Colonic mucosa (tissue), 4 donors: ENCODE results near the gene SH3GL3. TPM values are rescaled to one million over a fixed set of nuclear protein-coding genes. Genes with fewer than 3 reads are reported as not detected.

Experiments
- DNase-seq: peaks from one replicate; pipeline ENCODE4 v3.0.0-alpha.2; 2020
- H3K27ac ChIP-seq: fragments of 200-600 bp; one replicate; pipeline ENCODE4 v1.8.0; 2021
- H3K27me3 ChIP-seq: fragments of 200-600 bp; one replicate; pipeline ENCODE4 v1.8.0; 2021
- H3K36me3 ChIP-seq: fragments of 200-600 bp; one replicate; pipeline ENCODE4 v1.8.0; 2021
- H3K4me1 ChIP-seq: fragments of 200-600 bp; one replicate; pipeline ENCODE4 v1.8.0; 2021; ENCODE audit warnings: mild to moderate bottlenecking
- H3K4me3 ChIP-seq: fragments of 200-600 bp; one replicate; pipeline ENCODE4 v1.8.0; 2021
- H3K9ac ChIP-seq, 2 donors: one replicate each; pipeline ENCODE4 v1.7.0; 2013; ENCODE audit warnings: control low read depth in 2 of 2, low read depth in 2 of 2, low read length in 2 of 2
- H3K9me3 ChIP-seq: fragments of 200-600 bp; one replicate; pipeline ENCODE4 v1.8.0; 2021
- intact Hi-C: fragments of 100-400 bp; cut with DNase I; formaldehyde crosslinking; loops from one replicate; pipeline ENCODE4 v1.14.1; 2022
- total RNA-seq, 2 donors: library from RNA; stranded (reverse); fragmentation: NEBNext Ultra II Directional in 1 of 2; extraction: Animal tissue kit (Norgen Biotek cat#: 25700) in 1 of 2; gene quantifications; one replicate each; pipeline ENCODE4 v1.2.1, GENCODE V29; 2021
- TF ChIP-seq, protein P1 (sequence below): fragments of 200-600 bp; IDR thresholded peaks from one replicate; pipeline ENCODE4 v1.8.0; 2022; ENCODE audit warnings: antibody characterized with exemption, mild to moderate bottlenecking
- donor health status: healthy.
- donor health status: DM: no; HTN: no; CAD: no.
- donor health status: DM: no; HTN: no; CAD: no.

SH3GL3 gene
- total RNA-seq, 2 donors from 2014 or later, result not detected

DNA sequence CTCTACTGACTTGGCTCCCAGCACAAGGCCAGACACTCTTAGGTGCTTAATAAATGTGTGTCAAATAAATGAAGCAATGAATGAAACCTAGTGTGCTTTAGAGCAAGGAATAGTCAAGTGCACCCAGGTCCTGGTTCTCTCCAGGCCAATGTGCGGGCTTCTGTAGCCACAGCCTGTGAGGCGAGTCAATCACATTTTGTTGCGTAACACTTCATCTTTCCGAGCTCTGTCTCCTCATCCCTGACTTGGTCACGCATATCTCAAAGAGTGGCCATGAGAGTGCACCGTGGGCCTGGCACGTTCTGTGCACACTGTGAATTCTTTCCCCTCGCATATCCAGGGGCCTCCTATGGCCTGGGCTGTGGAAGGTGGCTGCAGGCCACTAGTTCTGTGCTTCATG lies 11.4 kb upstream of the SH3GL3 start:
- H3K27ac ChIP-seq, result no peak overlapping the region
- intact Hi-C loops, result loop anchor here (5.0 kb wide), 1 partner anchor 188 kb away; no protein-coding TSS in a partner anchor
- H3K9ac ChIP-seq, result no peak overlapping the region
- DNase-seq, result no peak
- no peaks in the 10 kb centered on the region for H3K36me3 ChIP-seq
- H3K27me3 ChIP-seq, result no peaks in the 10 kb centered on the region
- H3K9me3 ChIP-seq, result no peaks in the 10 kb centered on the region
- no peak overlapping the region for H3K4me3 ChIP-seq
- H3K4me1 ChIP-seq, result no peaks in the 10 kb centered on the region
- TF ChIP-seq, protein P1, sequence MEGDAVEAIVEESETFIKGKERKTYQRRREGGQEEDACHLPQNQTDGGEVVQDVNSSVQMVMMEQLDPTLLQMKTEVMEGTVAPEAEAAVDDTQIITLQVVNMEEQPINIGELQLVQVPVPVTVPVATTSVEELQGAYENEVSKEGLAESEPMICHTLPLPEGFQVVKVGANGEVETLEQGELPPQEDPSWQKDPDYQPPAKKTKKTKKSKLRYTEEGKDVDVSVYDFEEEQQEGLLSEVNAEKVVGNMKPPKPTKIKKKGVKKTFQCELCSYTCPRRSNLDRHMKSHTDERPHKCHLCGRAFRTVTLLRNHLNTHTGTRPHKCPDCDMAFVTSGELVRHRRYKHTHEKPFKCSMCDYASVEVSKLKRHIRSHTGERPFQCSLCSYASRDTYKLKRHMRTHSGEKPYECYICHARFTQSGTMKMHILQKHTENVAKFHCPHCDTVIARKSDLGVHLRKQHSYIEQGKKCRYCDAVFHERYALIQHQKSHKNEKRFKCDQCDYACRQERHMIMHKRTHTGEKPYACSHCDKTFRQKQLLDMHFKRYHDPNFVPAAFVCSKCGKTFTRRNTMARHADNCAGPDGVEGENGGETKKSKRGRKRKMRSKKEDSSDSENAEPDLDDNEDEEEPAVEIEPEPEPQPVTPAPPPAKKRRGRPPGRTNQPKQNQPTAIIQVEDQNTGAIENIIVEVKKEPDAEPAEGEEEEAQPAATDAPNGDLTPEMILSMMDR, result no peak

DNA sequence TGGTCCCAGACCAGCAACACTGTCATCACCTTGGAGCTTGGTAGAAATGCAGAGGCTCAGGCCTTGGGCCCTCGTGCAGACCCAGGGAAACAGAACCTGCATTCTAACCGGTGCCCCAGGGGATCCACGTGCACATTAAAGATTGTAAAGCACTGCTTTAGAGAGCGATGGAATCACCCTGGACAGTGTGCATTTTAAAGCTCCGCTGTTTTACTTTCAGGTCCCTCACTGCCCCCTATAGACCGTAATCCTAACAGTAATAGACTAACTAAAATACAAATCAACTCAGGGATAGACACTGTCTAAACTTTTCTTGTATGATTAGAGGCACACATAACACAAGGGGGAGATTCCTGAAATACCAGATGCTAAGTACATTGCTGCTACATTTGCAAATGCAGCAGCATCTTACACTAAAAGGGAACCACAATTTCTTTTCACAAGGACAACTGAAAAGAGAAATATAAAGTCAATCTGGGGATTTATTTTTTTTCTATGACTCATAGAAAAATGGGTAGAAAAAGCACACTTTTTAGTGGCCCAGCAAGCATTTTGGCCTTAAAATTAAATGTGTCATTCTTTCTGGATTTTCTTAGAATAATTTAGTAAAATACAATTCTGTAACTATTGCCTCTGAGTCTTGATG lies 10.5 kb upstream of the SH3GL3 start:
- TF ChIP-seq, protein P1, result no peak
- no peaks in the 10 kb centered on the region for H3K36me3 ChIP-seq
- no peak for DNase-seq
- no peak overlapping the region for H3K27ac ChIP-seq
- intact Hi-C loops, result loop anchor here (5.0 kb wide), 1 partner anchor 189 kb away; no protein-coding TSS in a partner anchor
- H3K27me3 ChIP-seq, result no peaks in the 10 kb centered on the region
- H3K9me3 ChIP-seq, result no peaks in the 10 kb centered on the region
- H3K9ac ChIP-seq, result no peak overlapping the region
- no peaks in the 10 kb centered on the region for H3K4me1 ChIP-seq
- H3K4me3 ChIP-seq, result no peak overlapping the region

DNA sequence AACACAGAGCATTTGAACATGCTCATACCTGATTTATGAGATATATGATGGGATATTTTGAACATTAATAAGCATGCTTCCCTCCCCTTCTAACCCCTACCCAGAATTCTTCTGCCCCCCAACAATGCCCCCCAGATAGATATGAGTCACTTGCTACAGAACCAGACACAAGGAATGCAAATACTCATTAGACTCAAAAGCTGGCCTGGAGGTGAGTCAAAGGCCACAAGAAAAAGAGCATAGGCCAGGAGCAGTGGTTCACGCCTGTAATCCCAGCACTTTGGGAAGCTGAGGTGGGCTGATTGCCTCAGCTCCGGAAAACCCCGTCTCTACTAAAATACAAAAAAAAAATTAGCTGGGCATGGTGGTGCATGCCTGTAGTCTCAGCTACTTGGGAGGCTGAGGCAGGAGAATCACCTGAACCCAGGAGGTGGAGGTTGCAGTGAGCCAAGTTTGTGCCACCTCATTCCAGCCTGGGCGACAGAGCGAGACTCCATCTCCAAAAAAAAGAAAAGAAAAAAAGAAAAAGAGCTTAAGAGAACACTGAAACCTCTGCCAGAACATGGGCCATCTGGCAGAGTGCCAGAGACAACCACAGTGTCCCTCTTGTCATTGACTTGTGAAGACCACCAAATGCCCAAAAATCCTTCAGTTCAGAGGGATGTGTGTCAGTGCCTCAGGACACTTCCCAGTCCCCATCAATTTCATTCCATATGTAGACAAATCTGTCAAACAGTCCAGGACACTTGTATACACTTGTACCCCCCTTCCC lies 3.9 kb upstream of the SH3GL3 start:
- DNase-seq, result no peak
- H3K36me3 ChIP-seq, result no peaks in the 10 kb centered on the region
- H3K9me3 ChIP-seq, result no peaks in the 10 kb centered on the region
- H3K27me3 ChIP-seq, result peaks cover 9% of the 10 kb centered on the region
- intact Hi-C loops, result no loop called here
- no peak overlapping the region for H3K4me3 ChIP-seq
- TF ChIP-seq, protein P1, result no peak
- peaks cover 5% of the 10 kb centered on the region for H3K4me1 ChIP-seq
- H3K9ac ChIP-seq, result no peak overlapping the region
- H3K27ac ChIP-seq, result no peak overlapping the region

DNA sequence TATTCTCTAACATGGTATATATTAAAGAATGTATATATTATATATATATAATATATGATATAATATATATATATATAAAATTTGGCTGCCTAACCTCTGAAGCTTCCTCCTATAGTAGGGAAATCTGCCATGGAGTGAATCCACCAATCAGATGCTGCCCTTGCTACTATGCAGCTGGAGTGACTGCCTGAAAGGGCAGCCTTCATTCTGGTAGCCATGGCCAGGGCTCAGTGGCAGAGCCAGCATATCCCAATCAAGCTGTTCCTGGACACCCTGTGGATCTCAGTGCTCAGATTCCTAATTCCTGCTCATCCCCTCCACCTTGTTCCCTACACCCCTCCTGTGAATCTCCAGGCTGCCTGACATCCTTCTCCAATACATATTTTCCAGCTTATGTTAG lies 2.2 kb upstream of the SH3GL3 start:
- TF ChIP-seq, protein P1, result no peak
- H3K27me3 ChIP-seq, result peaks cover 9% of the 10 kb centered on the region
- H3K4me3 ChIP-seq, result no peak overlapping the region

DNA sequence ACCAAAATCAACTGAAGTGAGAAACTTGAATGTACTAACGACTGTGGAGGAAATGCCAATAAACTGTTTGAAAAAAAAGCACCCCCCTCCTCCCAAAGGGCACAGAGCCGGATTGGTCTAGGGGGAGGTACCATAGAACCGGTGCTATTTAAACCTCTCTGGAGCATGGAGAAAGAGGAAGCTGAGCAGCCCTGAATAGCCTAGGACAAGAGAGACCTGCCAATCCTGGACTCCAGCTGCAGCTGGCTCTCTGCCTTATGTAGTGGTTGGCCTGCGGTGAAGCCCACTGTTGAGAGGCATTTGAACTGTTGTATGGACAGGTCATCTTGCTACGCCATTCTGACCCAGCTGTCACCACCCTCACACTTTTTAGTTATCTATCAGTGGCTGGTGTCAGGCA lies 1.5 kb upstream of the SH3GL3 start:
- Histone ChIP-seq H3K4me3 (no peak overlapping the region), H3K9ac (no peak overlapping the region), H3K4me1 (peaks cover 5% of the 10 kb centered on the region), H3K27ac (no peak overlapping the region), H3K27me3 (peaks cover 9% of the 10 kb centered on the region), H3K36me3 (no peaks in the 10 kb centered on the region), H3K9me3 (no peaks in the 10 kb centered on the region)
- TF ChIP-seq, protein P1, result no peak
- DNase-seq, result no peak
- intact Hi-C loops, result no loop called here

More for the DNA sequence above, 2.2 kb upstream of the SH3GL3 start:
- H3K9ac ChIP-seq, result no peak overlapping the region
- no peak overlapping the region for H3K27ac ChIP-seq
- no peak for DNase-seq
- no peaks in the 10 kb centered on the region for H3K9me3 ChIP-seq
- intact Hi-C loops, result no loop called here
- no peaks in the 10 kb centered on the region for H3K36me3 ChIP-seq
- H3K4me1 ChIP-seq, result peaks cover 5% of the 10 kb centered on the region
